HG03565 (cell line): ENCODE data around the gene CD300LG.
"Not testable (repeated sequence)": the region's sequence is repeated elsewhere in the genome, so short reads cannot be mapped to it uniquely, and the experiment has no call there.

Experiments used
- ATAC-seq: cut with Tn5 transposase; IDR thresholded peaks from one replicate; pipeline ENCODE4 v1.9.1; 2021; ENCODE audit warnings: mild to moderate bottlenecking, moderate library complexity; ENCODE audit not compliant: unreplicated experiment

Gene CD300LG

GRCh38 chr17:43877451-43878155 is 30.6 kb downstream of the CD300LG start:
- no peak for ATAC-seq

- ATAC-seq, result no peak
Observed at GRCh38 chr17:43878260-43879175, 31.5 kb downstream of the CD300LG start.

- no peak for ATAC-seq
Observed at GRCh38 chr17:43879723-43880419, 32.9 kb downstream of the CD300LG start.

GRCh38 chr17:43880420-43880991 is 33.5 kb downstream of the CD300LG start:
- ATAC-seq, result no peak

GRCh38 chr17:43881181-43881580 is 34.2 kb downstream of the CD300LG start:
- ATAC-seq, result no peak

GRCh38 chr17:43881758-43882505 is 35.0 kb downstream of the CD300LG start:
- no peak for ATAC-seq

- no peak for ATAC-seq
Observed at GRCh38 chr17:43882761-43883415, 35.9 kb downstream of the CD300LG start.

- no peak for ATAC-seq
Observed at GRCh38 chr17:43888548-43888947, 41.6 kb downstream of the CD300LG start.

GRCh38 chr17:43890240-43890639 is 43.3 kb downstream of the CD300LG start:
- no peak for ATAC-seq

- ATAC-seq, result no peak
Observed at GRCh38 chr17:43891851-43892646, 45.1 kb downstream of the CD300LG start.

GRCh38 chr17:43892647-43892952 is 45.6 kb downstream of the CD300LG start:
- ATAC-seq, result no peak

GRCh38 chr17:43894494-43894893 is 47.5 kb downstream of the CD300LG start:
- ATAC-seq, result not testable (repeated sequence)

GRCh38 chr17:43897831-43898230 is 50.9 kb downstream of the CD300LG start:
- ATAC-seq, result no peak

GRCh38 chr17:43898446-43898845 is 51.5 kb downstream of the CD300LG start:
- no peak for ATAC-seq

GRCh38 chr17:43900183-43900857 is 53.3 kb downstream of the CD300LG start:
- ATAC-seq, result no peak

- no peak for ATAC-seq
Observed at GRCh38 chr17:43900858-43901754, 54.1 kb downstream of the CD300LG start.

GRCh38 chr17:43901861-43902589 is 55.0 kb downstream of the CD300LG start:
- ATAC-seq, result no peak
